Neural cell (in vitro differentiated cells): ENCODE measurements around the gene LECT2.

Experiments
- CTCF ChIP-seq: fragments of 450-650 bp; IDR thresholded peaks from 2 replicates; pipeline ENCODE4 v1.5.1; 2014; ENCODE audit warnings: antibody characterized with exemption, mild to moderate bottlenecking, moderate library complexity; ENCODE audit not compliant: poor library complexity, severe bottlenecking
- EZH2 ChIP-seq: fragments of 200-600, 300-800 bp; shearing (Covaris generic), sonication (generic); IDR thresholded peaks from 2 replicates; pipeline ENCODE4 v1.6.1; 2014; ENCODE audit warnings: antibody characterized with exemption, low read length, borderline replicate concordance, mild to moderate bottlenecking; ENCODE audit not compliant: insufficient read depth, poor library complexity, severe bottlenecking
- MXI1 ChIP-seq: fragments of 450-650 bp; conservative IDR thresholded peaks from 2 replicates; pipeline ENCODE4 v1.6.1; 2014; ENCODE audit warnings: antibody characterized with exemption, mild to moderate bottlenecking; ENCODE audit not compliant: poor library complexity, severe bottlenecking
- POLR2AphosphoS5 ChIP-seq: IDR thresholded peaks from 2 replicates; pipeline ENCODE4 v1.6.1; 2012
- REST ChIP-seq: IDR thresholded peaks from 2 replicates; pipeline ENCODE4 v1.6.1; 2012; ENCODE audit warnings: borderline replicate concordance

GRCh38 chr5:135966165-135966564, 11.4 kb upstream of the LECT2 start:
- TF ChIP-seq CTCF = no peak
- no peak for TF ChIP-seq POLR2AphosphoS5
- no peak for TF ChIP-seq REST
- no peak for TF ChIP-seq MXI1
- no peak for TF ChIP-seq EZH2
